ENCODE results near the gene SNAPIN. TPM values are rescaled to one million over a fixed set of nuclear protein-coding genes. Genes with fewer than 3 reads are reported as not detected.

Gene SNAPIN
- polyA plus RNA-seq, 1 of the 3 experiments (the other 2 are of a cell fraction) = 57.6 TPM

- 98% methylated on average over 11 of the region's 11 CpGs for WGBS (ENCODE audit: low lambda C conversion rate)
- no peak for DNase-seq
- Histone ChIP-seq H2AFZ (ENCODE audit: low read depth) (no peak overlapping the region), H3K9ac (no peak overlapping the region), H3K27me3 (ENCODE audit: insufficient read depth) (no peaks in the 10 kb centered on the region), H4K20me1 (ENCODE audit: insufficient read depth) (no peaks in the 10 kb centered on the region), H3K79me2 (ENCODE audit: insufficient read depth) (peaks cover 51% of the 10 kb centered on the region), H3K9me3 (no peaks in the 10 kb centered on the region), H3K4me1 (ENCODE audit: control insufficient read depth in 1 of 2, insufficient read depth in 2 of 2, low read depth in 1 of 2, low read length in 1 of 2) (no peaks in the 10 kb centered on the region), H3K4me3 (ENCODE audit: low read depth in 2 of 2, low read length in 1 of 2) (no peak overlapping the region), H3K9me2 (no peaks in the 10 kb centered on the region), H3F3A (replicated peaks; ENCODE audit: insufficient read depth) (peaks cover 35% of the 10 kb centered on the region), H3K36me3 (replicated peaks in 1 of 2; ENCODE audit: control insufficient read depth in 1 of 2, insufficient read depth in 2 of 2, low read length in 1 of 2) (peaks cover 73 to 82% of the 10 kb centered on the region in 2 experiments), H3K4me2 (no peak overlapping the region), H3K27ac (ENCODE audit: low read depth in 2 of 2, low read length in 1 of 2) (no peak overlapping the region)
- ChIA-PET CTCF (interaction anchor here (1.0 to 2.0 kb wide), 3 partner anchors 9 to 132 kb away, joined by 3 to 16 read pairs (median 4); partner anchors contain the start of genes CHTOP and SNAPIN), POLR2A (no interaction called here)
- TF ChIP-seq POLR2AphosphoS5 (IDR thresholded peaks at IDR 0.05; ENCODE audit: low read depth, low read length) (no peak), NFIC (IDR thresholded peaks at IDR 0.05; ENCODE audit: borderline replicate concordance) (no peak), GATA2 (CRISPR knock-in tag; IDR thresholded peaks at IDR 0.05) (no peak), FOXM1 (IDR thresholded peaks at IDR 0.05; ENCODE audit: low read depth) (no peak), TEAD4 (IDR thresholded peaks at IDR 0.05; ENCODE audit: borderline replicate concordance, insufficient read depth) (no peak), TCF12 (IDR thresholded peaks at IDR 0.05) (no peak), RAD21 (IDR thresholded peaks at IDR 0.05; ENCODE audit: low read length) (no peak), RFX5 (IDR thresholded peaks at IDR 0.05; ENCODE audit: low read length) (no peak), GABPA (IDR thresholded peaks at IDR 0.05; ENCODE audit: low read depth) (no peak), JUND (IDR thresholded peaks at IDR 0.05) (no peak), CTCF (IDR thresholded peaks at IDR 0.05) (no peak), RXRA (IDR thresholded peaks at IDR 0.05; ENCODE audit: borderline replicate concordance, low read depth) (no peak), TAF1 (IDR thresholded peaks at IDR 0.05; ENCODE audit: borderline replicate concordance, low read depth, low read length) (no peak)
- TF ChIP-seq, protein P1, sequence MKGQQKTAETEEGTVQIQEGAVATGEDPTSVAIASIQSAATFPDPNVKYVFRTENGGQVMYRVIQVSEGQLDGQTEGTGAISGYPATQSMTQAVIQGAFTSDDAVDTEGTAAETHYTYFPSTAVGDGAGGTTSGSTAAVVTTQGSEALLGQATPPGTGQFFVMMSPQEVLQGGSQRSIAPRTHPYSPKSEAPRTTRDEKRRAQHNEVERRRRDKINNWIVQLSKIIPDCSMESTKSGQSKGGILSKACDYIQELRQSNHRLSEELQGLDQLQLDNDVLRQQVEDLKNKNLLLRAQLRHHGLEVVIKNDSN (IDR thresholded peaks at IDR 0.05; ENCODE audit: borderline replicate concordance, low read depth) = no peak
- TF ChIP-seq, protein P2, sequence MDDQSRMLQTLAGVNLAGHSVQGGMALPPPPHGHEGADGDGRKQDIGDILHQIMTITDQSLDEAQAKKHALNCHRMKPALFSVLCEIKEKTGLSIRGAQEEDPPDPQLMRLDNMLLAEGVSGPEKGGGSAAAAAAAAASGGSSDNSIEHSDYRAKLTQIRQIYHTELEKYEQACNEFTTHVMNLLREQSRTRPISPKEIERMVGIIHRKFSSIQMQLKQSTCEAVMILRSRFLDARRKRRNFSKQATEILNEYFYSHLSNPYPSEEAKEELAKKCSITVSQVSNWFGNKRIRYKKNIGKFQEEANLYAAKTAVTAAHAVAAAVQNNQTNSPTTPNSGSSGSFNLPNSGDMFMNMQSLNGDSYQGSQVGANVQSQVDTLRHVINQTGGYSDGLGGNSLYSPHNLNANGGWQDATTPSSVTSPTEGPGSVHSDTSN (IDR thresholded peaks at IDR 0.05) = no peak
- TF ChIP-seq, protein P3, sequence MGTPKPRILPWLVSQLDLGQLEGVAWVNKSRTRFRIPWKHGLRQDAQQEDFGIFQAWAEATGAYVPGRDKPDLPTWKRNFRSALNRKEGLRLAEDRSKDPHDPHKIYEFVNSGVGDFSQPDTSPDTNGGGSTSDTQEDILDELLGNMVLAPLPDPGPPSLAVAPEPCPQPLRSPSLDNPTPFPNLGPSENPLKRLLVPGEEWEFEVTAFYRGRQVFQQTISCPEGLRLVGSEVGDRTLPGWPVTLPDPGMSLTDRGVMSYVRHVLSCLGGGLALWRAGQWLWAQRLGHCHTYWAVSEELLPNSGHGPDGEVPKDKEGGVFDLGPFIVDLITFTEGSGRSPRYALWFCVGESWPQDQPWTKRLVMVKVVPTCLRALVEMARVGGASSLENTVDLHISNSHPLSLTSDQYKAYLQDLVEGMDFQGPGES (IDR thresholded peaks at IDR 0.05; ENCODE audit: low read depth, low read length) = no peak
These were observed 15.4 kb upstream of the SNAPIN start for GRCh38 chr1:153643100-153643499.
